Stimulated activated CD4-positive, alpha-beta T cell treated with anti-CD3 and anti-CD28 coated beads, TNF-alpha, amount 100 ng/mL, for 24 hours (primary cell): ENCODE measurements around the gene MROH8.
A peak's percentile ranks its signal among the peaks of the same experiment; 100 is the strongest.
"Not testable (repeated sequence)": the region's sequence is repeated elsewhere in the genome, so short reads cannot be mapped to it uniquely, and the experiment has no call there.

Source experiments
- DNase-seq, 3 experiments: peaks; one replicate each; pipeline ENCODE4 v3.0.0-alpha.2; 2020; ENCODE audit warnings: low read depth in 3 of 3

Gene MROH8

DNA sequence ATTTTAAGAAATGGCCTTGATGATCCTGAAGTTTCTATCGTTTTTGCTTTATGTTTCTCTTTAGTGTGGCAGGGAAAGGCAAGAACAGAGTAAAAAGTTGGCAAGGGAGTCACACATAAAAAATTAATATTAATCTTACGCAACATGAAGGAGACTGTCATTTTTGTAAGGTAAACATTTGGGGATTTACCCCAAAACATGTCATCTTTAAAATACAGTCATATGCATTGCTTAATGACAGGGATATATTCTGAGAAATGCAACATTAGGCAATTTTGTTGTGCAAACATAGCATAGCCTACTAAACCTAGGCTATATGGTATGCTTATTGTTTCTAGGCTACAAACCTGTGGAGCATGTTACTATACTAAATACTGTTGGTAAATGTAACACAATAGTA is 88.9 kb downstream of the MROH8 start:
- no peak for DNase-seq

DNA sequence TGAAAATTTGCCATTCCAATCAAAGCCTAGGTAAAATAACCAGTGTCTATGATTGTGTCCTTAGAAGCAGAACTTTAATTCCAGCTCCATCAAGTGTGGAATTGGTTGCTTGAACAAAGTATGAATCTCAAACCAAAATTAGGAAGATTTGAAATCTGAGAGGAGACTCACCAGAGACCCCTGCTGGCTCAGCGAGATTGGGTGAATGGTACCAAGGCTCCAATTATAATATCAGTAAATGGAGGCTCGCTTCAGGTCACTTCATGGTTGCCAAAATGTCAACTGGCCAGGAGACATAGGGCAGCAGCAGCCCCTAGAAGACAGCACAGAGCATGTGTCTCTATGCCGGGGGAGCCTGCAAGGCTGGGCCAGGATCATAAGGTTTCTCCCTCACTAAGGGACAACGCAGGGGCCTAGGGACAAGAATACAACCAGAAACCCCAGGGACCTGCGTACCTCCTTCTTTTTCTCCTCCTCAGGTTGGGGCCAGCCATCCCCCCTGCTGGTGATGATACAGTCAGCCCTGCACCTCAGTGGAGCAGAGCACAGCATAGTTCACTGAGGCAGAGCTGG is 97.5 kb downstream of the MROH8 start:
- no peak for DNase-seq

DNA sequence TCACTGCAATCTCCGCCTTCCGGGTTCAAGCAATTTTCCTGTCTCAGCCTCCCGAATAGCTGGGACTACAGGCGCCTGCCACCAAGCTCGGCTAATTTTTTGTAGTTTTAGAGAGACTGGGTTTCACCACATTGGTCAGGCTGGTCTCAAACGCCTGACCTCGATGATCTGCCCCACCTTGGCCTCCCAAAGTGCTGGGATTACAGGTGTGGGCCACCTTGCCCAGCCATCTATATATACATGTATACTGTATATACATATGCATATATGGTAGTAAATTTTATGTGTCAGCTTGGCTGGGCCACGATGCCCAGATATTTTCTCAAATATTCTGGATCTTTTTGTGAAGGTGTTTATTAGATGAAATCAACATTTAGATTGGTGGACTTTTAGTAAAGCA is 102.3 kb downstream of the MROH8 start:
- no peak for DNase-seq

DNA sequence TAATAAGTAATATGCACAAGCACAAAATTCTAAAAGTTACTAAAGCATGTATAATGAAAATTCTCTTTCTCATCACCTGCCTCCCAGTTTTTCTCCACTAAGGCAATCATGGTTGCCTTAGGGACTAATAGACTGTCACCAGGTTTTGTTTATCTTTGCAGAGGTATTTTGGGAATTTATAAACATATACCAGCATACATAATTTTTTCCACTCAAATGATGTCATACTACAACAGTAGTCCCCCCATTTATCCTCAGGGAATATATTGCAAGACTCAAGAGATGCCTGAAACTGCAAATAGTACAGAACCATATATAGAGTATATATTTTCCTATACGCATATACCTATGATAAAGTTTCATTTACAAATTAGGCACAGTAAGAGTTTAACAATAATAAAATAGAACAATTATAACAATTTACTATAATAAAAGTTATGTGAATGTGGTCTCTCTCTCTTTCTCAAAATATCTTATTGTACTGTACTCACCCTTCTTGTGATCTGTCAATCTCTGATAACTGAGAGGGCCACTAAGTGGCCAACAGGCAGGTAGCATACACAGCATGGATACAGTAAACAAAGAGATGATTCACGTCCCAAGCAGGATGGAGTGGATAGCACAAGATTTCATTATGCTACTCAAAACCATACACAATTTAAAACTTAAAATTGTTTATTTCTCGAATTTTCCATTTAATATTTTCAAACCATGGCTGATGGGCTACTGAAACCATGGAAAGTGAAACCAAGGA is 103.2 kb downstream of the MROH8 start:
- no peak for DNase-seq

DNA sequence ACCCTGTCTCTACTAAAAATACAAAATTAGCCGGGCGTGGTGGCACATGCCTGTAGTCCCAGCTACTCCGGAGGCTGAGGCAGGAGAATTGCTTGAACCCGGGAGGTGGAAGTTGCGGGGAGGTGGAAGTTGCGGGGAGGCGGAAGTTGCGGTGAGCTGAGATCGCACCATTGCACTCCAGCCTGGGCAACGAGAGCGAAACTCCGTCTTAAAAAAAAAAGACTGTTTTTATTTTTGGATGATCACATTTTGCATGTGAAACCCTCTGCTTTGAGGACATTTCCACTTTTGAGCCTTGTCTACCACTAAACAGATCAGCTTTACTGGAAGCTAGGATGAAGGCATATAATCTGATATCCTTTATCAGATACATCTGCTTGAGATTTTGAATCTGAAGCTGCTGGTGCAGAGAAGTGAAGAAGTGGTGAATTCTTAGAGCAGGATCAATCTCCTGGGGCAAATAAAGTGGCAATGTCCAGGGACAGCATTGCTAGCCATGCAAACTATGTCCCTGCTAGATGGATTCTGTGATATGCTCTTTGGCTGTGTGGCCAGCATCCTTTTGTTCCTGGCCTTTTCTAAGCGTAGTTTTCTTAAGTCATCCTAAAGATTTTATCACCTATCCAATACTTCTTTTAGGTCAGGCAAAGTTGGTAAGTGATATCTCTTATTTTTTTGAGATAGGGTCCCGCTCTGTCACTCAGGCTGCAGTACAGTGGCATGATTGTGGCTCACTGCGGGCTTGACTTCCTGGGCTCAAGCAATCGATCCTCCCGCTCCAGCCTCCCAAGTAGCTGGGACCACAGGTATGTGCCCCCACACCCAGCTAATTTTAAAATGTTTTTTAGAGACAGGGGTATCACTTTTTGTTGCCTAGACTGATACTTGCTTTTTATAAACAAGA is 106.8 kb downstream of the MROH8 start:
- no peak for DNase-seq

DNA sequence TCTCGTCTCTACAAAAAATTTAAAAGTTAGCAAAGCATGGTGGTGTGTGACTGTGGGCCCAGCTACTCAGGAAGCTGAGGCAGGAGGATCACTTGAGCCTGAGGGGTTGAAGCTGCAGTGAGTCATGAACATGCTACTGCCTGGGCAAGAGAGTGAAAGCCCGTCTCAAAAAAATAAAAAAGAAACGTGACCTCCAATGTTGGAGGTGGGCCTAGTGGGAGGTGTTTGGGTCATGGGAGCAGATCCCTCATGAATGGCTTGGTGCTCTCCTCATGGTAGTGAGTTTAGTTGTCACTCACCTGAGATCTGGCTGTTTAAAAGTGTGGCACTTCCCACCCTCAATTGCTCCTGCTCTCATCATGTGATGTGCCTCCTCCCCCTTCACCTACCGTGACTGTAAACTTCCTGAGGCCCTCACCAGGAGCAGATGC is 107.9 kb downstream of the MROH8 start:
- peak in 1 of 3 experiments; percentile 14 for DNase-seq

DNA sequence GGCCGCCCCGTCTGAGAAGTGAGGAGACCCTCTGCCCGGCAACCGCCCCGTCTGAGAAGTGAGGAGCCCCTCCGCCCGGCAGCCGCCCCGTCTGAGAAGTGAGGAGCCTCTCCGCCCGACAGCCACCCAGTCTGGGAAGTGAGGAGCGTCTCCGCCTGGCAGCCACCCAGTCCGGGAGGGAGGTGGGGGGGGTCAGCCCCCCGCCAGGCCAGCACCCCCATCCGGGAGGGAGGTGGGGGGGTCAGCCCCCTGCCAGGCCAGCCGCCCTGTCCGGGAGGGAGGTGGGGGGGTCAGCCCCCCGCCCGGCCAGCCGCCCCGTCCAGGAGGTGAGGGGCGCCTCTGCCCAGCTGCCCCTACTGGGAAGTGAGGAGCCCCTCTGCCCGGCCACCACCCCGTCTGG is 109.8 kb downstream of the MROH8 start:
- not testable (repeated sequence) for DNase-seq

DNA sequence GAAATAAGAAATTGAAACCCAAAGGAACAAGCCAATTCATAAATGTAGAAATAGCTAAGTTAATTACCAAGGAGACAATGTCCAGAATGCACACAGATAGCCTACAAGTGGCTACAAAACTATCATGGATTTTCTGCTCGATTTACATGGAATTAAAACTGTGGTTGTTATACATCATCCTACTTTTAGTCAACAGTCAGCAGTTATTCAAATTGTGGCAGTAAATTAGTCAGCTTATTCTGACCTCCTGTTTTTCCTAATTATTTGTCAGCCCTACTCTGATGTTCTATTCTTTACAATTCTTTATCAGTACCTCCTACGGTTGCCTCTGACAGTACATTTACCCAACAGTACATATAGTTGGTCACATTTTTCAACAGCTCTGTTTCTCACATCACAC is 113.2 kb downstream of the MROH8 start:
- DNase-seq = no peak

DNA sequence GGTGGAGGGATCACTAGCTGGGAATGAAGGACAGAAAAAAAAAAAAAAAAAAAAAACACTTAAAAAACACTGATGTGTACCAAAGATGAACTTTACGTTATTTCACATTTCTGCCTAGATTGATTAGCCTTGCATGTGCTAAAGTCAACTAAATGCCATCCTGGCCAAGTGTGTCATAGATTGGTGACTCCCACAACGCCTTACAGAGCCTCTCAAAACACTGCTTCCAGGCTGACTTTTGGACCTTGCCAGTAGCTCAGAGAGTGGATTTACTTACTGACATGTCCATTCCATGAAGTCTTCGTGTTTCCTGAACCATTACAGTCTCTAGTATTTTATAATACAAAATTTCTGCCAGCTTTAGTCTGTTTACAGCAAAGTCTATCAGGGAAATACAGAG is 124.1 kb downstream of the MROH8 start:
- DNase-seq = no peak

DNA sequence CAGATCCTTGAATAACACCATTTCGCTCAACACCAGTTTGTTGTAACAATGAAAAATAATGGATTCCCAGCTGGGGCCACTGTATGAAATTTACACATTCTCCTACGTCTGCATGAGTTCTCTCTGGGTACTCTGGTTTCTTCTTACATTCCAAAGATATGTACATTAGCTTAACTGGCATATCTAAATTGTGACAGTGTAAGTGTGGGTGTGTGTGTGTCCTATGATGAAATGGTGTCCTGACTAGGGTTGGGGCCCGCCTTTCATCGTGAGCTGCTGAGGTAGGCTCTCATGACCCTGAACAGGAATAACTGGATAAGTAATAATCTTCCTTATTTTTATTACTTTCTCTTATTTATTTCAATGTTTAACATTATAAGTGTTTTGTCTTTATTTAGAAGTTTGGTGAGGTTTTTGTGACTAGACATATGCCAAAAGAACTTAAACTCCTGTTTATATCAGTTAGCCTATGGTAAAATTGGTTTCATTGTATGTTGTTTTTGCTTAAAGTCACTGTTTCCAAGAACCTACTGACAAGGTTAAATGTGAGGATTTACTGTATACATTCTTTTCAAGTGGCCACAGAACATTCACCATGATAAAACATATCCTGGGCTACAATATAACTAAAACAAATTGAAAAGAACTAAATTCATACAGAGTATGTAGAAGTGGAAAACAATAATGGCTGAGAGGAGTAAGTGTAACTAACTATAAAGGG is 126.0 kb downstream of the MROH8 start:
- no peak for DNase-seq
